ENCODE measurements around the gene INAFM1. TPM values are rescaled to one million over a fixed set of nuclear protein-coding genes. Genes with fewer than 3 reads are reported as not detected.
"Not testable (repeated sequence)": the region's sequence is repeated elsewhere in the genome, so short reads cannot be mapped to it uniquely, and the experiment has no call there.

The INAFM1 gene
- total and polyA plus RNA-seq, 10 donors, result 3.9 to 19.8 (median 12.1) TPM

GRCh38 chr19:47273313-47274070 is 1.2 kb upstream of the INAFM1 start:
- H3K27ac ChIP-seq, result peak overlapping the region; percentile 87 to 99 (median 98)
- peak; percentile 98 for DNase-seq
- no peaks in the 10 kb centered on the region for H3K27me3 ChIP-seq (replicated peaks in 1 of 7)
- intact Hi-C loops (cut with DNase I; ENCODE audit: low total_unique reads), result no loop called here
- no peak for TF ChIP-seq CTCF (IDR thresholded peaks at IDR 0.05 in 8 of 11, conservative IDR thresholded peaks at IDR 0.05 in 3 of 11)
- peak; percentile 93 to 97 (median 93) for TF ChIP-seq POLR2AphosphoS5 (IDR thresholded peaks at IDR 0.05)
- peak in 1 of 3 donors; percentile 81 for TF ChIP-seq POLR2A (IDR thresholded peaks at IDR 0.05)
- peak overlapping the region; percentile 37 to 85 (median 68) for H3K4me3 ChIP-seq
- H3K36me3 ChIP-seq, result peaks cover 0 to 37% (median 24%) of the 10 kb centered on the region in 6 donors
- WGBS, 5 donors, result 0 to 1% (median 1%) methylated on average over 22 to 54 of the region's 54 CpGs
- H3K9me3 ChIP-seq, result no peaks in the 10 kb centered on the region
- H3K4me1 ChIP-seq, result peaks cover 8 to 58% (median 37%) of the 10 kb centered on the region in 6 donors

GRCh38 chr19:47274891-47275761 is 441 bp downstream of the INAFM1 start:
- Histone ChIP-seq H3K4me1 (peaks cover 8 to 58% (median 35%) of the 10 kb centered on the region in 6 donors), H3K27me3 (replicated peaks in 1 of 7) (no peaks in the 10 kb centered on the region), H3K4me3 (peak overlapping the region; percentile 16 to 85 (median 61)), H3K27ac (peak overlapping the region; percentile 70 to 99 (median 98)), H3K36me3 (peaks cover 0 to 21% (median 15%) of the 10 kb centered on the region in 6 donors), H3K9me3 (no peaks in the 10 kb centered on the region)
- TF ChIP-seq POLR2AphosphoS5 (IDR thresholded peaks at IDR 0.05) (peak; percentile 29 to 74 (median 52)), POLR2A (IDR thresholded peaks at IDR 0.05) (no peak)
- DNase-seq, result peak; percentile 95
- 7 to 15% (median 14%) methylated on average over 36 to 82 of the region's 82 CpGs for WGBS, 5 donors
- intact Hi-C loops (cut with DNase I; ENCODE audit: low total_unique reads), result no loop called here

- Histone ChIP-seq H3K4me3 (peak overlapping the region in 4 of 8 donors; percentile 57 to 85 (median 68)), H3K9me3 (no peaks in the 10 kb centered on the region), H3K4me1 (peaks cover 8 to 51% (median 35%) of the 10 kb centered on the region in 6 donors), H3K27me3 (replicated peaks in 1 of 7) (no peaks in the 10 kb centered on the region), H3K27ac (peak overlapping the region in 5 of 8 donors; percentile 97 to 99 (median 99)), H3K36me3 (peaks cover 0 to 13% (median 7%) of the 10 kb centered on the region in 6 donors)
- peak; percentile 81 for DNase-seq
- intact Hi-C loops (cut with DNase I; ENCODE audit: low total_unique reads), result no loop called here
- TF ChIP-seq POLR2A (IDR thresholded peaks at IDR 0.05) (no peak), POLR2AphosphoS5 (IDR thresholded peaks at IDR 0.05) (peak in 2 of 3 donors; percentile 36 to 37), CTCF (IDR thresholded peaks at IDR 0.05 in 8 of 11, conservative IDR thresholded peaks at IDR 0.05 in 3 of 11) (no peak)
- WGBS, 5 donors, result 76 to 88% (median 78%) methylated on average over 11 to 13 of the region's 13 CpGs
These were observed 1.2 kb downstream of the INAFM1 start for GRCh38 chr19:47275791-47276461.

- H3K9me3 ChIP-seq; H3K27me3 ChIP-seq (replicated peaks in 1 of 7); intact Hi-C loops (cut with DNase I; ENCODE audit: low total_unique reads); DNase-seq; H3K36me3 ChIP-seq; H3K4me3 ChIP-seq: not testable (repeated sequence)
- H3K4me1 ChIP-seq, result peaks cover 8 to 48% (median 35%) of the 10 kb centered on the region in 6 donors
- 91 to 96% (median 95%) methylated on average over 3 of the region's 3 CpGs for WGBS, 5 donors
- peak overlapping the region in 2 of 8 donors; percentile 17 to 98 for H3K27ac ChIP-seq
These were observed 1.8 kb downstream of the INAFM1 start for GRCh38 chr19:47276513-47276912.

Measured in spleen (tissue), 11 donors.